NK-92 (cell line): Measurements from ENCODE around the gene TMEM45B.
"Not testable (repeated sequence)": the region's sequence is repeated elsewhere in the genome, so short reads cannot be mapped to it uniquely, and the experiment has no call there.

Experiments used
- DNase-seq: peaks from one replicate; lab custom pipeline; 2025; ENCODE audit not compliant: unreplicated experiment; lab: John Stamatoyannopoulos, UW

The TMEM45B gene

DNA sequence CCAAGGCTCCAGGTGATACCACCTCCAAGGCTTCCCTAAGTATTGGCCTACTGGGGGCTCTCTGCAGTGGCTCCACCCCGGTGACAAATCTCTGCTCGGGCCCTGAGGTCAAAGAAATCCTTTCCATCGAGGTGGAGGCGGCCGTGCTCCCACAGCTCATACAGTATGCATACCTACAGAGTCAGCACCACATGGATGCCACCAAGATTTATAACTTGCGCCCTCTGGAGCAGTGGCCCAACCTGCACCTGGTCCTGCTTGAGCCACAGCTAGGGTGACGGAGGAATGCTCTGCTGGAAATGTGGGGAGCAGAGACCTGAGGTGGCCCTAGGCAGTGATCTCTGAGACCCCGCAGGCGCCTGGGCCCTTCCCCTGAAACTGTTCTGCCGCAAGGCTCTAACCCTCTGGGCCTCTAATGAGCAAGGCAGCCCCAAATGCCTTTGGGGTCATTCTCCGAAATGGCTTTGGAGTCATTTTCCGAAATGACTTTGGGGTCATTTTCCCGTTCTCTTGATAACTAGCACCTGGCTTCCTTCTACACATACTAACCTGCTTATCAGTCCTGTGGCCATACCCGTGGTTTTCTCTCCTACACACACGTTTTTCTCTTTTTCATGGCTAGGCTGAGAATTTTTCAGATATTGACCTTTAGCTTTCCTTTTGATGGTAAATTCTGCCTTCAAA, 33.9 kb downstream of the TMEM45B start:
- no peak for DNase-seq

- DNase-seq, result no peak
These were observed 36.6 kb downstream of the TMEM45B start for GRCh38 chr11:129852125-129852740.

GRCh38 chr11:129853518-129854231, 38.0 kb downstream of the TMEM45B start:
- DNase-seq, result no peak

DNA sequence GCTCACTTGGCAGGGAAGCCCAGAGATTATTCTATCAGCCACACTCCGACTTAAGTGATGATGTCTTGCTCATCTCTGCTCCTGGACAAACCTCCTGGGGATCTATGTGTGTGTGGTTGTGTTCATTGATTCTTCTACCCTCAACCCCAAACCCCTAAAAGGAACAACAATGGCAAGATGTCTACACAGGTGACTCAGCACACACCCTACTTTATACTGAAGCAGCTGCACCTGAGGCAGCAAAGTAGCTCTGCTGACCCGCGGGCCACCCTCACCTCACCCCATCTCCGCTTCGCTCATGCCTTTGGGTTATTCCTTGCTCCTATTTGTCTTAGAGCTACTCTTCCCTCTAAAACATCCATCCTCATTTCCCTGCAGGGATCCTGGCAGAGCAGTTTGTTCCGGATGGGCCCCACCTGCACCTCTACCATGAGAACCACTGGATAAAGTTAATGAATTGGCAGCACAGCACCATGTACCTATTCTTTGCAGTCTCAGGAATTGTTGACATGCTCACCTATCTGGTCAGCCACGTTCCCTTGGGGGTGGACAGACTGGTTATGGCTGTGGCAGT, 38.7 kb downstream of the TMEM45B start:
- no peak for DNase-seq

GRCh38 chr11:129855086-129855485, 39.4 kb downstream of the TMEM45B start:
- DNase-seq, result no peak

- DNase-seq, result no peak
These were observed 40.4 kb downstream of the TMEM45B start for GRCh38 chr11:129856036-129856435.

DNA sequence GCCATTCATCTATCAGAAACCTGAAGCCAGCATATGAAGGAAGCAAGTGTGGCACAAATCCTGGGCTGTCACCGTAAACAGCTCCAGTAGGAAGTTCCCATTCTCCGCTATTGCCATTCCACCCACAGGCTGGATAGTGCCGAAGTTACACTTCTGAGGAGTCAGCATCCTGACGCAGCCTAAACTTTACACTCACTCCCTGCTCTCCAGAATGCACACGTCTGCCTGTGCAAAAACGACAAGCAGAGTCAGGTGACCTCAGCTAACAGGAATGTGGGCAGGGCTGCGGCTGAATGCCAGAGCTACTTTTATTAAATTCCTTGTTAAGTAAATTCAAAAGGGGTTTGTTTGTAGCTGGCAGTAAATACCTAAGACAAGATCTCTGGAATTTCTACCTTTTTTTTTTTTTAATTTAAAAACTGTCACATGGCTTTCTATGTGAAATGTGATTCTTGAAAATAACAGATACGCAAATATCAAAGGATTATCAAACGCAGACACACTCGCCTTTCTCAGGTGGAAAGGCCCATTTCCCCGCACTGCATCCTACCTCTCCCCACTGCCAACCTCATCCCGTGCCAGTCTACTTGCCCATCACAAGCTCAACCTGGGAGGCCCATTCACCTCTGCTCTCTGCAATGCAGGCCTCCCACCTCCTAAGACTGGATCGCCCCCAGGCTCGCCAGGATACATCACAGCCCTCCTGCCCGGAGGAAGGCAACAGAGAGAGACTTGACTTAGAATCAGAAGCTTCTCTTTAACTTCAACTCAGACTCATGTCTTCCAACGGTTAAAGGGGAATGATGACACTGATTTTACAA, 46.3 kb downstream of the TMEM45B start:
- DNase-seq, result no peak

DNA sequence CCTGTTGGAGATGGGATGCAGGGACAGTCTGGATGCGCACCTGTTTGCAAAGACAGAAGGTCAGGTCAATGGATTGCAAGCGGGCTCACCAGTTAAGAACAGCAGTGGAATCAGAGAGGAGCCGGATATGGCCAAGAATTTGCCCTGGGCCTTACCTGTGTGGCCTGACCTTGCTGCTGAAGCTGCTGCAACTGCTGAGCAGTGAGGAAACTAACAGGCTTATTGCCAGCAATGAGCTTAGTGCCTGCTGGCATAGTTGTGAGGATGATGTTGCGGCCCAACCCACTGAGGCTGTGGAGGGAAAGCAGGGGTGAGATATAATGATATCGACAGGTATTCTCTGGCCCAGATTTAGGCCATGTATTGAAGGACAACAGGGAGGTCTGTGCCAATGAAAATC, 49.2 kb downstream of the TMEM45B start:
- DNase-seq, result no peak

- DNase-seq, result no peak
These were observed 50.1 kb downstream of the TMEM45B start for GRCh38 chr11:129865701-129866100.

DNA sequence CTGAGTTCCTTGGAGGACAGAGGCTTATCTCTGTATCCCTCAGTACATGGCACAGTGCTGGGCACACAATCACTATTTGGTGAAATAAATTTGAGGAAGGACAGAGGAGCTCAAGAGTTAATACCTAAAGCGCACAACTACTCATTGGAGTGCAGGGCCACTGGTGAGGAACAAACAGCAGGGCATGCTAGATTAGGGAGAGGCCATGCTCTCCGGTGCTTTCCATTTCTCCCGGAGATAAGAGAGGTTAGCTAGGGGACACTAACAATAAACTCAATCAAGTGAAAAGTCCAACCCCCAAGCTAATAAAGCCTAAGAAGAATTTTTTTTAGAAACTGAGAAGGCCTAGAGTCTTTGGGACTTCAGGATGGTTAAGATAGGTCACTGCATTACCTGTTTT, 50.7 kb downstream of the TMEM45B start:
- DNase-seq, result no peak

DNA sequence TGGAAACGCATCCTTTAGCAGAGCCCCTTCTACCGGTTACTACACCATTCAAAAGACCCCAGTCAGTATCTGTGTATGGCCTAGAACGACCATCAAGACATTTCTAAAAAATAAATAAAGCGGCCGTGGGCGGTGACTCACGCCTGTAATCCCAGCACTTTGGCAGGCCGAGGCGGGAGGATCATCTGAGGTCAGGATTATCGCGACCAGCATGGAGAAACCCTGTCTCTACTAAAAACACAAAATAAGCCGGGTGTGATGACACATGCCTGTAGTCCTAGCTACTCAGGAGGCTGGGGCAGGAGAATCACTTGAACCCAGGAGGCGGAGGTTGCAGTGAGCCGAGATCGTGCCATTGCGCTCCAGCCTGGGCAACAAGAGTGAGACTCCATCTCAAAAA, 53.0 kb downstream of the TMEM45B start:
- DNase-seq, result not testable (repeated sequence)

DNA sequence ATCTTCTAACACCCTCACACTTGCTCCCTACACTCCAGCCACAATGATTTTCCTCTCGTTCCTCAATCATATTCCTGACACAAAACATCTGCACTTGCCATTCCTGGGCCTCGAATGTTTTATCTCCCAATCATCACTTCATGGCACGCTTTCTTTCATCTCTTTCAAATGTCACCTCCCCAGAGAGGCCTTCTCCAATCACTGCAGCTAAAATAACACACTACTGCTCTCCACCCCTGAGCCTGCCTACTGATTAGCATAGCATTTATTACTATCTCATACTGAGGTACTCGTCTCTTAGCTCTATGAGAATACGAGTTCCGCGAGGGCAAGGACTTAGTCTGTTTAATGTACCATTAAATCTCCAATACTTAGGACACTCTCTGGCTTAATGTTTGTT, 56.3 kb downstream of the TMEM45B start:
- DNase-seq, result no peak

DNA sequence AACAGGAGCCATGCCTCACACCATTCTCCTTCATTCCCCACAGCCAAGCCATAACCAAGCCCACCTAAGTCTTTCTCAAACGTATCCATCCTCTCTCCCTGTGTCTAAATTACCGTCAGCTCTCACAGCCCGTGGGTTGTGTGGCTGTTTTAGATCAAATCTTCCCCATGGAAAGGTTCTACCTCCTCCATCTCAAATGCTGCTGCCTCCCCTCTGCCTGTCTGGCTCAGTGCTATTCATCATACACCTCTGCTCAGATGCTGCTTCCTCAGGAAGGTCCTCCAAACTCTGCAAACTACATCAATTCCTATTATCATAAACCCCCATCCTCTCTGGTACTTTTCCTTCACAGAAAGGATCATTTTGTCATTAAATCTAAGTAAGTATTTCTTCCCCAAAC, 64.7 kb downstream of the TMEM45B start:
- DNase-seq, result no peak

- no peak for DNase-seq
These were observed 66.0 kb downstream of the TMEM45B start for GRCh38 chr11:129881570-129882170.

- DNase-seq, result no peak
These were observed 68.9 kb downstream of the TMEM45B start for GRCh38 chr11:129884581-129884980.

GRCh38 chr11:129885381-129885780, 69.7 kb downstream of the TMEM45B start:
- no peak for DNase-seq

GRCh38 chr11:129888451-129888850, 72.8 kb downstream of the TMEM45B start:
- no peak for DNase-seq

- no peak for DNase-seq
These were observed 78.9 kb downstream of the TMEM45B start for GRCh38 chr11:129894278-129895125.

DNA sequence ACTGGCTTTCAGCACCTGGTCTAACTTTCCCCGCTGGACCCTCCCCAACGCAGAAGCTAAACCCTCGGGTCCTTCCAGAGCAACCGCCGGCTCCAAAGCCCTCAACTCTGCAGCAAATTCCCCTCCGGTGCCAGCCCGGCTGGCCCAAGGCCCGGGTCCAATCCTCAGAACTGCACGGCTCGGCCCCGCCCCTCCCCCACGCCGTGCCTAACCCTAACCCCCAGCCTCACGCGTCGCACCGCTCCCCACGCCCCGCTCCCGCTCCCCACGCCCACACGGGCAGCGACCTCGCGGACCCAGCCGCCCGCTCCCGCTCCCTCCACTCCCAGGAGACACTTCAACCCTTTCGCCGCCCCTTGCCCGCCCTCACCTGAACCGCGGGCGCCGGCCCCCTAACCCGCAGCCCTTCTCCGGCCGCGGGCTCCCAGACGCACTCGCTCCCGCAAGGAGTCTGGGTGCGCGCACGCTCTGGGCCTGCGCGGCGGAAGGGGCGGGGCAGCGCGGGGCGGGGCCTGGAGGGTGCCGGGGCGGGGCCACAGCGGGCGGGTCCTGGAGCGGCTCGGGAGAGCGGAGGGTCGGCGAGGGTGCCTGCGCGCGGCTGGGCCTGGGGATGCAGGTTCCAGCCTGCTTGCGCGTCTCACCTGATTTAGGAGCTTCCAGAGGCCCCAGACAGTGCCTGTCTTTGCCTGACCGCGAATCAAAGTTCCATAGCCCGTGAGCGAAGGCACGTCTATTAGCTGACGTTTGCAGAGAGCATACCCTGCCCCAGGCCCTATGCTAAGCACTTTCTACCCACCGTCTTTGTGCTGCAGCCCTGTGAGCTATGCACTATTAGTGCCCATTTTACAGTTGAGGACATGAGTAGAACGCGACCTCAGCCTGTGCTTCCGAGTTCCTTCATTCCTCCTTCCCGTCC, 79.7 kb downstream of the TMEM45B start, which contains the start of gene NFRKB:
NFRKB (minus strand) TSS at position 453 of the 916 bp plus-strand sequence. CDS start 2,729 bp downstream, outside the sequence.
- DNase-seq, result no peak
